IMR-90 (cell line): ENCODE data around the gene TAF10.

Experiments
- BHLHE40 ChIP-seq: fragments of 150-350 bp; IDR thresholded peaks from 2 replicates; pipeline ENCODE4 v1.6.1; 2016; ENCODE audit warnings: mild to moderate bottlenecking, low read depth, low read length
- POLR2A ChIP-seq: IDR thresholded peaks from 2 replicates; pipeline ENCODE4 v1.6.1; 2012; ENCODE audit warnings: mild to moderate bottlenecking, low read depth, low read length

DNA sequence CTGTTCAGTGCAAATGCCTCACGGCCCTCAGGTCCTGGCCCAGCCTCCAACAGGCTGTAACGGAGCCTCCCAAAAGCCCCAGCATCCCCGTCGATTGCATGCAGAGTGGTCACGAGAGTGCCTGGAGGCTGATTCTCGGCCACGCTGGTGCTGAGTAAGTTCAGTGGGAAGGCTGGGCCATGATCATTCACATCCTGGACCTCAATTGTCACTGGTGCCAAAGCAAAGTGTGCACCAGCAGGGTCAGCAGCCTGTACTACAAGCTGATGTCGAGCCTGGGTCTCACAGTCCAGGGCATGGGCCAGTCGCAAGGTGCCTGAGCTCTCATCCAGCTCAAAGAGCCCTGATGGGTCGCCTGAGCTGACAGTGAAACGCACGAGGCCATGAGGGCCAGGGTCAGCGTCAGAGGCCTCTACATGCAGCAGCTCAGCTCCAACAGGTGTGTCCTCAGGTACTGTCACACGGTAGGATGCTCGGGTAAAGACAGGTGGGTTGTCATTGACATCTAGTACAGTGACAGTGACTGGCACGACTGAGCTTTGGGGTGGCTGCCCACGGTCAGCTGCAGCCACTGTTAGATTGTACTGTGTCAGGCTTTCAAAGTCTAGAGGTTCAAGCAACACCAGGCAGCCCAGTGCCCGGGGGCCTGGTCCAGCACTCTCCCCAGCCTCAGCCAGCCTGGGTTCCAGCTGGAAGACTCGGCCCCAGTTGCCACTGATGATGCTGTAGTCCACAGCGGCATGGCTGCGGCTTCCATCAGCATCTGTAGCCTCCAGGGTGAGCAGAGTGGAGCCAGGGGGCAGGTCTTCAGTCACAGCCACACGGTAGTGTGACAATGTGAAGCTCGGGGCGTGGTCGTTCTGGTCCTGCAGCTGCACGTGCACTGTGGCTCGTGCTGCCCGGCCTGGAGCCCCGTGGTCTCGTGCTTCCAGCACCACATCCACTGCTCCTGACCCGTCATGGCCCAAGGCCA, 11.7 kb upstream of the TAF10 start:
- TF ChIP-seq POLR2A, result no peak
- no peak for TF ChIP-seq BHLHE40
